ENCODE results near the gene ARHGAP19.

The ARHGAP19 gene

DNA sequence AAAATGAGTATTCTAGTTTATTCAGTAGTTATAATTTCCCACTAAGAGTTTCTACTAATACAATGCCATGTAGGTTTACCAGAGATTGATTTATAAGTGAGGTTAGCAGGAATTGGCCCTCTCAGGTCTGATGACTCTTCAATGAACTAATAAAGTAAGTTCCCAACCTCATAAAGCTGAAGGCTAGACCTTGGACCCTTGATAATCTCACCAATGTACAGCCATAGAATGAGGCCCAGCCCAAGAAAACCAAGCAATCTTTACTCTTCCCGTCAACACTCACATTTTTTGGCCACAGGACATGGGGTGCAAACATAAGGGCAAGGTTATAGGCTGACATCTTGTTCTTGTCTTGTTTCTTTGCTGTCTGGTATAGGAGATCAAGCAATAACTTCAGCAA, 33.3 kb downstream of the ARHGAP19 start (continued):
- no peak for TF ChIP-seq PRDM2 (tag by site-specific recombination; IDR thresholded peaks at IDR 0.05; ENCODE audit: borderline replicate concordance)
- TF ChIP-seq ZNF561 (tag by site-specific recombination; IDR thresholded peaks at IDR 0.05; ENCODE audit: borderline replicate concordance) = no peak
- TF ChIP-seq ZNF341 (tag by site-specific recombination; IDR thresholded peaks at IDR 0.05; ENCODE audit: low read depth) = no peak
- TF ChIP-seq ZNF292 (tag by site-specific recombination; IDR thresholded peaks at IDR 0.05; ENCODE audit: borderline replicate concordance, low read depth) = no peak
- TF ChIP-seq ZNF488 (tag by site-specific recombination; IDR thresholded peaks at IDR 0.05) = no peak
- TF ChIP-seq ELK4 (IDR thresholded peaks at IDR 0.05; ENCODE audit: borderline replicate concordance, low read depth, low read length) = no peak
- TF ChIP-seq ZNF501 (tag by site-specific recombination; IDR thresholded peaks at IDR 0.05) = no peak

- H3K4me3 ChIP-seq (ENCODE audit: low read depth, low read length) = no peak overlapping the region
- no peaks in the 10 kb centered on the region for H3K4me1 ChIP-seq (ENCODE audit: control insufficient read depth, insufficient read depth, low read length)
- CTCF ChIA-PET = interaction anchor here (0.6 kb wide), 1 partner anchor 232 kb away, joined by 3 read pairs; no protein-coding TSS in a partner anchor
- H3K27ac ChIP-seq (ENCODE audit: extremely low read depth, low read depth, low read length) = no peak overlapping the region
- POLR2A ChIA-PET = no interaction called here
- TF ChIP-seq ZBTB17 (tag by site-specific recombination; IDR thresholded peaks at IDR 0.05) = no peak
- no peak for TF ChIP-seq ZNF692 (tag by site-specific recombination; IDR thresholded peaks at IDR 0.05)
- no peak for TF ChIP-seq ZBTB48 (tag by site-specific recombination; IDR thresholded peaks at IDR 0.05)
- TF ChIP-seq, protein P1, sequence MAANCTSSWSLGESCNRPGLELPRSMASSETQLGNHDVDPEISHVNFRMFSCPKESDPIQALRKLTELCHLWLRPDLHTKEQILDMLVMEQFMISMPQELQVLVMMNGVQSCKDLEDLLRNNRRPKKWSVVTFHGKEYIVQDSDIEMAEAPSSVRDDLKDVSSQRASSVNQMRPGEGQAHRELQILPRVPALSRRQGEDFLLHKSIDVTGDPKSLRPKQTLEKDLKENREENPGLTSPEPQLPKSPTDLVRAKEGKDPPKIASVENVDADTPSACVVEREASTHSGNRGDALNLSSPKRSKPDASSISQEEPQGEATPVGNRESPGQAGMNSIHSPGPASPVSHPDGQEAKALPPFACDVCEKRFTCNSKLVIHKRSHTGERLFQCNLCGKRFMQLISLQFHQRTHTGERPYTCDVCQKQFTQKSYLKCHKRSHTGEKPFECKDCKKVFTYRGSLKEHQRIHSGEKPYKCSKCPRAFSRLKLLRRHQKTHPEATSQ (tag by site-specific recombination; IDR thresholded peaks at IDR 0.05) = no peak
- H3K9me3 ChIP-seq (ENCODE audit: control insufficient read depth, insufficient read depth, low read depth, low read length) = no peaks in the 10 kb centered on the region
- peaks cover 8 to 11% of the 10 kb centered on the region in 2 experiments for H3K36me3 ChIP-seq (ENCODE audit: control insufficient read depth in 2 of 2, insufficient read depth in 1 of 2, low read length in 2 of 2)
Observed at GRCh38 chr10:97256356-97256755, 36.1 kb downstream of the ARHGAP19 start.
